ENCODE results near the gene KIF3A.

DNA sequence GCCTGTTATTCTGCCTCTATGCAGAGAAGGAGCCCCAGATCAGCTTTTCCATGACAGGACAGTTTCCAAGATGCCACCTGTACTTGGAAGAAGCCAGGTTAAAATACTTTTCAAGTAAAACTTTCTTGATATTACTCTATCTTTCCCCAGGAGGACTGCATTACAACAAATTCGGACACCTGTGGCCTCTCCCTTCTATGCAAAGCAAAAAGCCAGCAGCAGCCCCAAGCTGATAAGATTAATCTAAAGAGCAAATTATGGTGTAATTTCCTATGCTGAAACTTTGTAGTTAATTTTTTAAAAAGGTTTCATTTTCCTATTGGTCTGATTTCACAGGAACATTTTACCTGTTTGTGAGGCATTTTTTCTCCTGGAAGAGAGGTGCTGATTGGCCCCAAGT lies 63.9 kb downstream of the KIF3A start:
- no peak for TF ChIP-seq POLR2A (IDR thresholded peaks at IDR 0.05; ENCODE audit: control extremely low read depth in 1 of 2, low read depth in 2 of 2, low read length in 2 of 2)
- TF ChIP-seq CTCF (IDR thresholded peaks at IDR 0.05; ENCODE audit: control extremely low read depth in 1 of 3, insufficient read depth in 1 of 3, low read depth in 1 of 3, low read length in 3 of 3) = no peak
- TF ChIP-seq EGR1 (IDR thresholded peaks at IDR 0.05; ENCODE audit: borderline replicate concordance, low read depth, low read length) = no peak
